GM10266 (cell line): ENCODE results near the gene JAZF1.

Source experiments
- DNase-seq: peaks from one replicate; pipeline ENCODE4 v3.0.0; 2012; ENCODE audit errors: extremely low spot score
- TF ChIP-seq, protein P1 (sequence below): IDR thresholded peaks from 2 replicates; pipeline ENCODE4 v1.5.1; 2012; ENCODE audit warnings: mild to moderate bottlenecking, low read depth; ENCODE audit not compliant: control insufficient read depth, insufficient read depth; ENCODE audit errors: missing control alignments

The JAZF1 gene

DNA sequence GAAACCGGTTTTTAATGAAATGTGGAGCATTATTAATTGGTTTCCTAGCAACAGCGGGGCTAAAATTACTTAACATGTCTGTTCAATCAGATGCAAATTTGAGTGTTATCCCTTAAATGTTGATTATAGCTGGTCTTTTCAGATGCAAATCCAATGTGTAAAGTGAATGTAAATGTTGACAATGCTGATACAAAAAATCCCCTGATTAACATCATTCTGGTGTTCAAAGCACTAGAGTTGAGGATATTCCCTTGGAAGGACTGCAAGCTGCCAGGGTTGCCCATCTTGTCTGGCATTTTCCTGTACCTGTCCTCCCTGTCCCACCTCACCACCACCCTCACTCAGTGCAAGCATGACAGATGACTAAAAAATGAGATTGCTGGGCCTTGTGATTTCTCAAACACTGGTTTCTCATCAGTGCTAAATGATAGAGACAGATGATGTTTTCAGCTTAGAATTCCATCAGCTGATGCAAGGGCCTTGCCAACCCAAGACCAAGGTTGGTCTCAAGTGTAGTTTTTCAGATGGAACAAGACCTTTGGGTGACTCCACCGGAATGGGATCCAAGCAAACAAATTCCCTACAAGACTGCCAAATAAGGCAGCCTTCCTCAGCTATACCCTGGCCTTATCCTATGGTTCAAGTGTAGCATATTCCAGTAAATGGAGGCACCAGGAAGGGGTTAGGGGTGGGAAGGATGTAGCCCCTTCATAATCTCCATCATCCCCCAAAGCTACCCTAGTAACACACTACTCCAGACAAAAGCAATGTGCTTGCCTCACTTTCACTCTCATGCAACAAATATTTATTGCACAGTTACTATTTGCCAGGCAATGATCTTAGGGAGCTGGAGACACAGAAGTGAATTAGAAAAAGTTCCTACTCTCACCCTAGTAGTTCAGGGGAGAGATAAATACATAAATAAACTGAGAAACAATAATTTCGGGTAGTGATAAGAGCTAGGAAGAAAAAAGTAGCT is 54.9 kb downstream of the JAZF1 start:
- TF ChIP-seq, protein P1, sequence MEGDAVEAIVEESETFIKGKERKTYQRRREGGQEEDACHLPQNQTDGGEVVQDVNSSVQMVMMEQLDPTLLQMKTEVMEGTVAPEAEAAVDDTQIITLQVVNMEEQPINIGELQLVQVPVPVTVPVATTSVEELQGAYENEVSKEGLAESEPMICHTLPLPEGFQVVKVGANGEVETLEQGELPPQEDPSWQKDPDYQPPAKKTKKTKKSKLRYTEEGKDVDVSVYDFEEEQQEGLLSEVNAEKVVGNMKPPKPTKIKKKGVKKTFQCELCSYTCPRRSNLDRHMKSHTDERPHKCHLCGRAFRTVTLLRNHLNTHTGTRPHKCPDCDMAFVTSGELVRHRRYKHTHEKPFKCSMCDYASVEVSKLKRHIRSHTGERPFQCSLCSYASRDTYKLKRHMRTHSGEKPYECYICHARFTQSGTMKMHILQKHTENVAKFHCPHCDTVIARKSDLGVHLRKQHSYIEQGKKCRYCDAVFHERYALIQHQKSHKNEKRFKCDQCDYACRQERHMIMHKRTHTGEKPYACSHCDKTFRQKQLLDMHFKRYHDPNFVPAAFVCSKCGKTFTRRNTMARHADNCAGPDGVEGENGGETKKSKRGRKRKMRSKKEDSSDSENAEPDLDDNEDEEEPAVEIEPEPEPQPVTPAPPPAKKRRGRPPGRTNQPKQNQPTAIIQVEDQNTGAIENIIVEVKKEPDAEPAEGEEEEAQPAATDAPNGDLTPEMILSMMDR, result no peak
- no peak for DNase-seq

DNA sequence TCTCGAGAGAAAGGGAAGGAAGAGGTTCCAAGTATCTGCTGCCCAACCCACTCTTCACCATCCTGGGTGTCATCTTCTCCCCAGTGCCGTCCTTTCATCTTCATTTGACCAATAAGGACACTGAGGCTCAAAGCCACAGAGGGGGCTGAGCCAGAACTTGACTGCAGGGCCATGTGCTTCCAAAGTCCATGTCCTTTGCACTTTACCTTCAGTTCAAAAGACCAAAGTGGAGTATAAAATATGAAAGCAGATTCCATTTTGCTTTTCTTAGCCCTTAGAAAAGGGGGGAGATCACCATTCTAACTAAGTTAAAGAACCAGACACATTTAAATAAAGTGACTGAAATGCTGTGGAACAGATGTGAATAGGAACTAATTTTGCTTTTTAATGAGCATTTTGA is 56.2 kb downstream of the JAZF1 start:
- TF ChIP-seq, protein P1, result no peak
- DNase-seq, result no peak

DNA sequence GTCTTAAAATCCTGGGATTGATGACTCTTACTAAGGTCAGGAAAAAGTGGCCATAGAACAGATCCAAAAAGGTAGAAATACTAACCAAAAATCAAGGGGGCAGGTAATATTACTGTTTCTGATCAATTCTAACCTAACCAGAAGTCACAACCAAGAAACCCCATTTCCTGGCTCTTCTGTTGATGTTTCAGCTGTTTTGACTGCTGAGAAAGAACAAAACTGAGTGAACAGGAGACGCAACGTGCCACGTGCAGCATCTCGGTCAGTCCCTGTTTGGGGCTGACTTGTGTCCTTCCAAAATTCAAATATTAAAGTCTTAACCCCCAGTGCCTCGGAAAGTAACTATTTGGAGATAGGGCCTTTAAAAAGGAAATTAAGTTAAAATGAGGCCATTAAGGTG is 56.8 kb downstream of the JAZF1 start:
- TF ChIP-seq, protein P1, result no peak
- no peak for DNase-seq

DNA sequence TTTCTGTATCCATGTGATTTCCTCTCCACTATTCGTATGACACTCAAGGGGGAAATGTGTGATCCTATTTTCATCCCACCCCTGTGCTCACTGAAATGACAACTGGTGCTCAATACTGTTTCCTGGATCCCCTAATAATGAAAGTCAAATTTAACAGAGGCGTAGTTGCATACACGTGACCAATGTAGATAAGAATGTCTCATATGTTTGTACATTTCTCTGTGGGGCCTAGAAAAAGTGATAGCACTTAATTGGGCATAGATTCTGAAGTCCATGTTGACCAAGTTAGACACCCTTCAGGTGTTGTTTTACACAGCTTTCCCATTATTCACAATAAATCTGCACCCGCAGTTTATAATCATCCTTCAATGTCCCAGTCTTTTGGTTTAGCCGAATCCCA is 59.1 kb downstream of the JAZF1 start:
- no peak for DNase-seq
- TF ChIP-seq, protein P1, result no peak

DNA sequence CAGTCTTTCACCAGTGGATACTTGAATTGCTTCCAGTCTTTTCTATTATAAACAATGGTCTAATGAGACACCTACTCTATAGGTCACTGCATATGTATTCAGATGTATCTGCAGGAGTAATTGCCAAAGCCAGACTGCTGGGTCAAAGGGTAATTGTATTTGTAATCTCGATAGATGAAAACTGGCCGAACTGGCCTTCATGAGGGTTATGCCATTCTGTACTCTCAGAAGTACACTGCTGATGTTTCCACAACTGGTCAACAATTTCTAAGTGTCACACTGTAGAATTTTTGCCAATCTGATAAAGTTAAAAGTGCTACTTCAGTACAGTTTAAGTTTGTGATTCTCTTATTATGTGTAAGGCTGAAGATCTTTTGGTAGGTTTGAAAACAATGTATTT is 64.6 kb downstream of the JAZF1 start:
- TF ChIP-seq, protein P1, result no peak
- no peak for DNase-seq

DNA sequence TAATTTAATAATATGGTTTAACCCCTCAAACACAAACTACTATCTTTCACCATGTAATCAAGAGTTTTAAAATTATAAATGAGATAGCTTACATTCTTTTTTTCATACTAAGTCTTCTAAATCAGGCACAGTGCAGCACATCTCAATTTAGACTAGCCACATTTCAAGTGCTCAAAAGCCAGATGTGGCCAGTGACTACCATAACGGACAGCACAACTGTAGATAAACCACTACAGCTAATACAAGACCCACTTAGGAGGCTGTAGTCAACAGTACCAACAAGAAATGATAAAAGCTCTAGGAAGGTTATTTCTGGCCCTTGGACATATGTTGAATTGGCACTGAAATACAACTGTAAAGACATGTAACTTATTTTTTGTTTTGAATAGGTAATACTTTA is 65.3 kb downstream of the JAZF1 start:
- no peak for DNase-seq
- TF ChIP-seq, protein P1, result no peak

DNA sequence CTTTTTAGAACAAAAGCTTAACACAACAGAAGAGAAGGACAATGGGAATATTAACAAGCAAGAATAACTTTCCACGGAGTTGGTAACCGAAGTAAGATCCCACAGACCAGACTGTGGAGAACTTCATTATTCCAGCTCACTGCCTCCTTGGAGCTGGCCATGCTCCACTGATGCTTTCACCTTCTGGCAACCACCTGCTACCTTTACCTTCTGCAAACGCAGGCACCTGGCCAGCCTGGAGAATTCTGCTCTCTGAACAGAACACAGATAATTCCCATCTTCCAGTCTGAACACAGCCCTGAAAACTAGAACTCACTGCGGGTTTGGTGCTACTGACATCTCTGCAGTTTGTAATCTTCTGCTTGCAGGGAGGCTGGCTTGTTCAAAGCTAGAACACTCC is 66.5 kb downstream of the JAZF1 start:
- no peak for DNase-seq
- TF ChIP-seq, protein P1, result no peak
